NCI-H69 (cell line): ENCODE data around the gene LRCH4.

ENCODE experiments used
- DNase-seq: peaks from one replicate; lab custom pipeline; 2025; lab: John Stamatoyannopoulos, UW

The LRCH4 gene

DNA sequence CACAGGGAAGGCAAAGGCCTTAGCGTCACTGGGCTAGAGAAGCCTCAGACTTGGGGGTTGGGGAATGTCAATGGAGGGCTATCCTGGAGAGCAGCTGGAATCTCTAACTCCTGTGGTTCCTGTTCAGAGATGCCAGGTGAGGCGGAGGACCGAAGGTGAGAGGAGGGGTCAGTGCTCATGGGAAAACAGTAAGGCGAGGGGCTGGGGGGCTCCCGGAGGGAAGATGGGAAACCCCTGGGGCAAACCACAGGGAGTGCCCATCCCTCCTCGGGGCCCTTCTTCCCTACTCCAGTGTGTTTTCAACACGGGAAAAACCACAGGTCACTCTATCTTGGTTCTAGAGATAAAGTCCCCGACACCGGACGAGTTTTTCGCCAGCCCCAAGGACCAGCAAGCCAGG is 3.3 kb downstream of the LRCH4 start:
- DNase-seq, result no peak

GRCh38 chr7:100582041-100582579 is 3.8 kb downstream of the LRCH4 start:
- no peak for DNase-seq

DNA sequence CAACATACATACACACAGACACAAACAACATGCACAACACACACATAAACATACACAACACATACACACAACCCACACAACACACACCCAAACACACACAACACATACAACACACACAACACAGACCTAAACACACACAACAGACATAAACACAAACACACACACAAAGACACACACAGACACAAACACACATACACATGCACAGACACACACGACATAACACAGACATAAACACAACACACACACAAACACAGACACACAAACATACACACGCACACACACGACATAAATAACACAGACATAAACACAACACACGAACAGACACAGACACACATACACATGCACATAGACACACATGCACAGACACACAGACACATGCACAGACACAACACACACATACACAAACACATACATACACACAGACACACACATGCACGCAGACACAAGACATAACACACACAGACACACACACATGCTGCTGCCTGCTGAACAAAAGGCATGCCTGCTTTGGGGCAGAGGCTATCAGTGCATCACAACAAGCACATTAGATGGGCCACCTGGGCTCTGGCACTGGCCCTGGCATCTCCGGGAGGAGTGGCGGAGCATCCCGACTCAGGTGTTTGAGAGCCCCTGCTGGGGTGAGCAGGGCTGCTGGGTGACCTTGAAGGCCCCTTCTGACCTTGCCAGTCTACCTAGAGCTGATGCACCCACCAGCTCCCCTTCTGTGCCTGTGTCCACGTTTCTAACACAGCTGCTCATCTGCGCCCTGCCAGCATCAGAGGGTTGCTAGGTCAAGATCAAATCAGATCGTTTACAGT is 5.3 kb downstream of the LRCH4 start:
- DNase-seq, result no peak

- DNase-seq, result no peak
These were observed 7.4 kb downstream of the LRCH4 start for GRCh38 chr7:100578246-100579183.

DNA sequence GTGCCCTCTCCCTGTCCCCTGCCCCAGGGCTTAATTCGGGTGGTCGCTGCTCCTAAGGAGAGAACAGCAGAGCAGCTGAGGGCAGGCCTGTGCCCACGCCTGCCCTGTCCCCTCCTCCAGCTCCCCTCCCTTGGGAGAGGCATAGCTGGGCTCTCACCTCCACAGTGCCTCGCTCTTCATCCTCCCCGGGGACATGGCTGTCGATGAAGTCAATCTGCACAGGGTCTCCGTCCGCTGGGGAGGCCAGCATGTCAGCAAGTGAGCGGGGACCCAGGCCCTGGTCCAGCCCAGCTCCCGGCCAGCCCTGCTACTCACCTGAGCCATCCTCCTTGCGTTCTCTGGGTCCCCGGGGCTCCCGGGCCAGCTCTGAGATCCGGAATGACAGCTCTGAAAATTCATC is 8.4 kb downstream of the LRCH4 start:
- DNase-seq, result no peak

GRCh38 chr7:100577103-100577502 is 8.8 kb downstream of the LRCH4 start:
- DNase-seq, result no peak

GRCh38 chr7:100576384-100576993 is 9.4 kb downstream of the LRCH4 start:
- DNase-seq, result no peak

GRCh38 chr7:100575746-100576383 is 10.1 kb downstream of the LRCH4 start:
- no peak for DNase-seq

DNA sequence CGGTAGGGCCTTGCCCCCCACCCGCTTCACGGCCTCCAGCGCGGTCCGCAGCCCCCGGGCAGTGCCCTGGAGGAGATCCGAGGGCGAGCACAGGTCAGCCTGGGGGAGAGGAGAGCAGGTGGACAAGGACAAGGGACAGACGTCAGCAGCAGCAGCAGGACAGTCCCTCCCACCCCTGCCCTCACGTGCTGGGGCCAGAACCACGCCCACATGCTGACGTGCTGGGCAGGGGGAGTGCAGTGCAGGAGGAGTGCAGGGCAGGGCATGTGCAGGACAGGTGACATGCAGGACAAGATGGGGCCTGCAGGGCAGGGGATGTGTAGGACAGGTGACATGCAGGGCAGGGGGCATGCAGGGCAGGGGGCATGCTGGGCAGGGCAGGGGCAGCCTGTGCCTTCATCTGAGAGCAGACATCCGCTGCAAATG is 10.7 kb downstream of the LRCH4 start:
- no peak for DNase-seq

DNA sequence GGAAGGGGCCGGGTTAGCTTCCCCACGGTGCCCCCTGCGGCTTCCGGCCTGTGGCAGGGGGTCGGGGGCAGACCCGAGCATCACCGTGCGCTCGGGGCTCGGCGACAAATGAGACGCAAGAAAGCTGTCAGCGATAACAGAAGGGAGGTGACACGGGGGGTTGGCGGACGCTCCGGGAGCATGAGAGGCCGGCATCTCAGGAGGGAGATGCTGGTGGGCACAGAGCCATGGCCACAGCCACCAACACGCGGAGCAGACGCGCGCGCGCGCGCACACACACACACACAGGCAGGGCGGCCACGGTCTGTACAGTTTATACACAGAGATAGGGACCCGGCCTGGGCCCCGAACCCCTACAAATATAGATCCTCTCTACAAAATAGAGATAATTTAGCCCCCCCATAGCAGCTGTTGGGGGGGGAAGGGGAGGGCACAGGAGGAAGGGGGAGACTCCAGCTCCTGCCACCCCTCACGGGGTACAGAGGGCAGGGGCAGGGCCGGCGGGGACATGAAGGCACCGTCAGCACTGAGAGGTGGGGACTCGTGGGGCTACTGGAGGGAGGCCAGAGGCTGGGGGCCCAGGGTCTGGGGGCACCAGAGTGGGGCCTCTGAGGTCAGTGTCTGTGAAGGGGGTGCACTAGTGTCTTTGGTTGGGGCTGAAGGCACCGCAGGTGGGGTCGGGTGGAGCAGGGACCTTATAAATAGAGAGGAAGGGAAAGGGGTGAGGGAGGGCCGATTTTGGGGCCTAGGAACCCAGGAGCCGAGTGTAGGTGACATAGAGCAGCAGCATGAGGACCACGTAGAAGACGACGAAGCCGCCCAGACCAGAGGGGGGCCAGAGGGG is 11.3 kb downstream of the LRCH4 start:
- DNase-seq, result no peak

GRCh38 chr7:100573691-100574361 is 12.1 kb downstream of the LRCH4 start, which contains the start of gene SAP25:
Gene SAP25, minus strand, starts transcription at chr7:100573900. Its CDS starts 158 bp downstream, at chr7:100573742.
- DNase-seq, result no peak

DNA sequence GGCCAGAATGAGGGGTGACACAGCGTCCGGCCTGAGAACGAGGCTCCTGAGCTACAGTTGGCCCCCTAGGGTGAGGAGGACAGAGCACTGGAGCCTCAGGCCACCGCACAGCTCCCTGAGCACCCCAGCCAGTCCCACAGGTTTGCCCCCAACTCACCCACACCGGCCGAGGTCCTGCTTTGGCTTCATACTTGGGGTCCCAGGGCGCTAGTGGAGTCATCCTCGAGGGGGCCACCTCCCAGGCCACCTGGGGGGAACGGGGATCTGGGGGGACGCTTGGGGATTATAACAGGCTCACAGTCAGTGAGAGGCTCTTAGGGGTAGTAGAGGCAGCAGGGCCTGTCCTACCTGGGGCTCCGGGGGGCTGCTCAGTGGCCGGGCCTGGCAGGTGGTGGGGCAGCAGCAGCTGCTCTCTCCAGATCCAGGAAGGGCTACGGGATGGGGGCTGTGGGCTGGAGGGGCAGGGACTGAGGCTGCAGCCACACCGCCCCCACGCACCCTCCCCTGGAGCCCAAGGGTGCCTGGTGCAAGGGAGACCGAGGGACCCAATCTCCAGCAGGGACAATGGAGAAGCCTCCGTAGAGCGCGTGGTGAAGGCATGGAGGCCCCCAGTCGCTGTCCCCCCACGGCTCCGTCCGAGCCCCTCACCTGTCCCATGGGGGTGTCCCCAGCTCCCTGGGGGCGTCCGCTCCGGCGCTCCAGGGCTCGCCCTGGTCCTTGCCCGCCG is 12.8 kb downstream of the LRCH4 start:
- DNase-seq, result no peak

DNA sequence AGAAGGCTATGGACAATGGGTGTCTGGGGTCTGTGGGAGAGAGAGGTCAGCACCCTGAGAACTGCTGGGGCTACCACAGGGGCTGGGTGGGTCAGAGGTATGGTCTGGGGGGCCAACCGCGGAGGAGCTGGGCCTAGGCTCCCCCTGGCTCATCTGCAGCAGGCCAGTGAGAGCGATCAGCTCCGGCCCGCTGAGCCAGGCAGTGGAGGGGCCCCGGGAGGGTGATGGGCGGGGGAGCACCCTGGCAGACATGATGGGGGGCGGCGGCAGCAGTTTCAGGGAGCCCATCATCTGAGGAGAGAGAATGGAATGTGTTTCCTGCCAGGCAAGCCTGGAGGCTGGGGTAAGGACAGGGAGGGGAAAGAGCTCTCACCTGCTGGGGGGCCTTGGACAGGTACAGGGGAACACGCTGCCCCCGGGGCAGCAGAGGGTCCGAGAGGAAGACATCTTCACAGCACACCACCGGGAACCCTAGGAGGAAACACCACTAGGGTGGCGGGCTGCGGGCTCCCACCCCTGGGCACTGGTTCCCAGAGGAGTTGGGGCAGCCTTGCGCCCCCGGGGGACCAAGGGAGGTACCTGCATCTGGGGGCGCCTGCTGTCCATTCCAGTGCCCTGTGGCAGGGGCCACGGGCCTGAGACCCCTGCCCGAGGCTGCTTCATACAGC is 13.5 kb downstream of the LRCH4 start:
- no peak for DNase-seq

GRCh38 chr7:100571829-100572116 is 14.2 kb downstream of the LRCH4 start:
- DNase-seq, result no peak

DNA sequence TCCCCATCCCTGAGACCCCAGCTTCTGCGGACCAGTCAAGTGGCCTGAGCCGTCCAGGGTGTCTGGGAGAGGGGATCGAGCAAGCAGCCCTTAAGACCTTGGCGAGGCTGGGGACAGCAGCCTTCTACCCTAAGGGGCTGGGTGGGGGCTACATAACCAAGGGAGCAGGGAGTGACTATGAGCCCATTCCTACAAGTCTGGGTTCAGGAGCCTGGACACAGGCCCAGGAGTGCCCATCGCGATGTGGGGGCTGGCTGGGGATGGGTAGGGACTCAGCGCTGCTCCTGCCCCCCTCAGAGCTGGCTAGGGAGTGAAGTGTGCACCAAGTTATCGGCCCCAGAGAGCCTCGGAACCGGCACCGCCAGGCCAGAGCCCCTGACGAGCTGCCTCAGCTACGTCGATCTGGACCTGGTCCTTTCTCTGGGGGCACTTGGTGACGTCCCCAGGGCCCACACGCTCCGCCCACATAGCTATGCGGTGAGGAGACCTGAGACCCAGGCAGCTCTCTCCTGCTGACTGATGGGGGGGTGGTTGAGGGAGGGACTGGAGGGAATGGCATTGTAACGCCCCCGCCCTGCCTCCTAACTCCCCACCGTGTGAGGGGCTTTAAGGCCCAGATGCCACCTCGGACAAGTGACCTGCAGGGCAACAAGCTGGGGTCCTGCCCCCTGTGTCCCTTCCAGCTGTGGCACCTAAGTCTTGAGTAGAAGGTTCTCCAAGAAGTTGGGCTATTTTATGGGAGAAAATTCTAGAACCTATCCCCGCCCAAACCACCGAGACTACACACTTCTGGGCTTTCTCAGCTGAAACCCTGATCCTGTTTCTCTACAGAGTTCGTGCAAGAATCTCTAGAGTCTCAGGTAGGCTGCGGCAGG is 14.7 kb downstream of the LRCH4 start:
- peak; percentile 41 for DNase-seq

GRCh38 chr7:100568896-100569844 is 16.8 kb downstream of the LRCH4 start:
- peak; percentile 76 for DNase-seq
